Activated T-cell treated with anti-CD3 and anti-CD28 coated beads, Interleukin-2, amount 50 U/mL, for 72 hours (primary cell): ENCODE data around the gene SIK1. TPM values are rescaled to one million over a fixed set of nuclear protein-coding genes. Genes with fewer than 3 reads are reported as not detected.
"Not testable (repeated sequence)": the region's sequence is repeated elsewhere in the genome, so short reads cannot be mapped to it uniquely, and the experiment has no call there.

Experiments
- ATAC-seq, 2 donors: fragments of 150-1000 bp; cut with Tn5 transposase; replicated peaks in 1 of 2; 2 replicates each; pipeline ENCODE4 v1.10.0; 2021; ENCODE audit warnings: moderate library complexity in 2 of 2, mild to moderate bottlenecking in 1 of 2
- DNase-seq, 2 donors: peaks; one replicate each; pipeline ENCODE4 v3.0.0; 2021 to 2022; ENCODE audit warnings: mixed read lengths in 1 of 2
- H3K27ac Mint-ChIP-seq: one replicate; pipeline ENCODE4 v1.8.0; 2022; ENCODE audit warnings: mild to moderate bottlenecking, moderate library complexity, mixed read lengths
- H3K27me3 Mint-ChIP-seq: one replicate; pipeline ENCODE4 v1.8.0; 2022; ENCODE audit warnings: low read depth, mixed read lengths
- H3K36me3 Mint-ChIP-seq, 2 donors: one replicate each; pipeline ENCODE4 v1.8.0; 2022; ENCODE audit warnings: mixed read lengths in 2 of 2, mild to moderate bottlenecking in 1 of 2; ENCODE audit not compliant: insufficient read depth in 2 of 2
- H3K4me1 Mint-ChIP-seq: one replicate; pipeline ENCODE4 v1.8.0; 2022; ENCODE audit warnings: low read depth, mixed read lengths
- H3K4me3 Mint-ChIP-seq, 2 donors: one replicate each; pipeline ENCODE4 v1.8.0; 2022; ENCODE audit warnings: mild to moderate bottlenecking in 2 of 2, mixed read lengths in 2 of 2, moderate library complexity in 2 of 2
- H3K9me3 Mint-ChIP-seq, 2 donors: one replicate each; pipeline ENCODE4 v1.8.0; 2022; ENCODE audit warnings: mixed read lengths in 2 of 2
- total RNA-seq, 2 donors: library from RNA; stranded (reverse); gene quantifications; one replicate each; pipeline ENCODE4 v1.2.3, GENCODE V29; 2022

SIK1 gene
- total RNA-seq, 2 donors from 2014 or later = 5.1 to 6.7 TPM

DNA sequence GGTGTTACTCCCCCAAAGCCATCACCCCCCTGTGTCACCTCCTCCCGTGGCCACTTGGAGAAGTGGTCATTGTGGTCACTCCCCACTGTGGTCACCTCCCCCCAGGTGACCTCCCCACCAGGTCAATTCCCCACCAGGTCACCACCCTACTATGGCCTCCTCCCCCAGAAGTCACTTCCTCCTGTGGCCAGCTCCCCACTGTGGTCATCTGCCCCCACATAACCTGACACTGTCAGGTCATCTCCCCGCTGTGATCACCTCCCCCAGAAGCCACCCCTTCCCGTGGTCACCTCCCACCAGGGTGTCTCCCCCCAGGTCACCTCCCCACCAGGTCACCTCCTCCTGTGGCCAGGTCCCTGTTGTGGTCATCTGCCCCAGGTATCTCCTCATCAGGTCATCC is 28.9 kb downstream of the SIK1 start:
- H3K27me3 Mint-ChIP-seq, H3K9me3 Mint-ChIP-seq, H3K4me1 Mint-ChIP-seq, DNase-seq, H3K27ac Mint-ChIP-seq, H3K4me3 Mint-ChIP-seq, H3K36me3 Mint-ChIP-seq, ATAC-seq: not testable (repeated sequence)

DNA sequence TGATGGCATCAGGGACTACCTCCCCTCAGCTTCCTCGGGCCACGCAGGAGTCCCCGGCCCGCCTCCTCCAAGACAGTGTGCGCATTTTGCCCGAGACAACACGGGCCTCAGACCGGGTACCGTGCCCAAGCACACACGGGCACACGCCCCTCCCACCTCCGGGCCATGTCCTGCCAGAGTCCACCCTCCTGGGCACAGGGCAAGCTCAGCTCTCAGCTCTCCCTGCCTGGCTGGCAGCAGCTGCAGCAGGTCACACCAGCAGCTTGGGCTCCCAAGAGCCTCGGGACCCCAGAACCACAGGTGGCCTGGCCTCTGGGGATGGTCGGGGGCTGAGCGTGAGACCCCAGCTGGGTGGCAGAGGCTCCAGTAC is 29.5 kb downstream of the SIK1 start:
- not testable (repeated sequence) for H3K36me3 Mint-ChIP-seq, H3K4me1 Mint-ChIP-seq, H3K4me3 Mint-ChIP-seq

DNA sequence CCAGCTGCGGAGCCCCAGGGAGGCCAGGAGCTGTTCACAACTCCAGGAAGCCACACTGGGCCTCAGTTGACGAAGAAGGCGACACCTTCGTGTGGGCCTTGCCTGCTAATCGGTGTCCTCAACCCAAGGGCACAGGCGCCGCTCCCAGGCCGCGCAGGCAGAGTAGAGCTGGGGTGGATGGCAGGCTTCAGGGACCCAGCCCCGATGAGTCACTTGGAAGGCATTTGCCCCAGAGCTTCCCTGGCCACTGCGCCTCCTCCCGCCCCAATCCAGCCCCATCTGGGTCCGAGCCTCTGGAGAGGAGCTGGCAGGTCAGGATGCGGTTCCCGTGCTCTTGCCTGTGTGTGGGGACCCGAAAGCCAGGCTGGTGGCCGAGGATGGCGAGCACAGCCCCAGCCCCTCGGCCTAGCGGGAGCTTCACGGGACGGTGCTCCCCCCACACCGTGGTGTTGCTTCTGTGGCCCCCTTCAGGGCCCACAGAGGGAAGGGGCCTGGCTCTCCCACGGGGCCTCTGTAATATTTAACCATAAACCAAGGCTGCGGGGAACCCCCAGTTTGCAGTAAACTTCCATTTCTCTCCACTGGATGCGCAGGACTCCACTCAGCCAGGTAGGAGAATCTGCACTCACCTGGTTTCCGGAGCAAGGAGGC is 30.0 kb downstream of the SIK1 start:
- not testable (repeated sequence) for H3K9me3 Mint-ChIP-seq, DNase-seq, H3K4me1 Mint-ChIP-seq, H3K36me3 Mint-ChIP-seq, ATAC-seq, H3K27ac Mint-ChIP-seq, H3K27me3 Mint-ChIP-seq, H3K4me3 Mint-ChIP-seq

More for the DNA sequence above, 29.5 kb downstream of the SIK1 start:
- not testable (repeated sequence) for H3K27ac Mint-ChIP-seq, ATAC-seq, H3K27me3 Mint-ChIP-seq, H3K9me3 Mint-ChIP-seq, DNase-seq

DNA sequence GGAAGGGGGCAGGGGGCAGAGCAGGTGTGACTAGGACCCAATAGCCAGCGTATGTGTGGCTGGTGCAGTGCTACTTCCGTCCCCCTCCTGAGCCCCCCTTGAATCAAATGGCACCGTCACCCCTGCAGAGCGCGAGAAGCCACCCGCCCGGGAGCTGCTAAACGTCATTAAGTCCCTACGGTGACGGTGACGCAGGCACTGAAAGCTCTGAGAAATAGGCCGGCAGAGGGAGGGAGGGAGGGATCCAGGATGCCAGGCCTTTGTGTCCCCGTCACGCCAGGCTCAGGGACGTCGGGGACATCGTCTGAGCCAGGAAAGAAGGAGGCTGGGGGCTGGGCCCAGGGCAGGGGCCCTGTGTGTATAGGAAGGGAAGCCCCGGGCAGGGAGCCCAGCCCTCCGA is 43.6 kb downstream of the SIK1 start:
- not testable (repeated sequence) for H3K36me3 Mint-ChIP-seq, H3K4me1 Mint-ChIP-seq, H3K27ac Mint-ChIP-seq, H3K9me3 Mint-ChIP-seq, DNase-seq, H3K27me3 Mint-ChIP-seq, H3K4me3 Mint-ChIP-seq
- ATAC-seq = peak; percentile 39 to 64

DNA sequence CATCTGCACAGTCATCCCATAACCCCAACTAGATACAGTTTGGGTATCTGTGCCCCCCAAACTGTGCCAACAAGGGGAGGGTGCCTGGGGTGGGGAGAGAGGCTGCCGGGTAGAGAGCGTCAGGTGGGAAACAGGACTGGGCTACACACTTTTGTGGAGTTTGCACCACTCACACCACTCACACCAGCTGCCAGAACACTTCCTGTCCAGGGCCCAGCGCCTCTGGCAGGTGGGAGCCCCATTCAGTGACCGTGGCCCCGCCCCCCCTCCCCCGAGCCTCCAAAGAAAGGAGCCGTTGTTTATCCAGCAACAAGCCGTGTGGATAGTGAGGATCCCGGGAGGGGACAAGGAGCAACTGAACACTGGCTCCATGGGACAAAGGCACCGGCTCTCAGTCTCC is 44.0 kb downstream of the SIK1 start:
- not testable (repeated sequence) for H3K27me3 Mint-ChIP-seq, H3K27ac Mint-ChIP-seq, H3K9me3 Mint-ChIP-seq, H3K36me3 Mint-ChIP-seq, ATAC-seq, H3K4me3 Mint-ChIP-seq, H3K4me1 Mint-ChIP-seq, DNase-seq

DNA sequence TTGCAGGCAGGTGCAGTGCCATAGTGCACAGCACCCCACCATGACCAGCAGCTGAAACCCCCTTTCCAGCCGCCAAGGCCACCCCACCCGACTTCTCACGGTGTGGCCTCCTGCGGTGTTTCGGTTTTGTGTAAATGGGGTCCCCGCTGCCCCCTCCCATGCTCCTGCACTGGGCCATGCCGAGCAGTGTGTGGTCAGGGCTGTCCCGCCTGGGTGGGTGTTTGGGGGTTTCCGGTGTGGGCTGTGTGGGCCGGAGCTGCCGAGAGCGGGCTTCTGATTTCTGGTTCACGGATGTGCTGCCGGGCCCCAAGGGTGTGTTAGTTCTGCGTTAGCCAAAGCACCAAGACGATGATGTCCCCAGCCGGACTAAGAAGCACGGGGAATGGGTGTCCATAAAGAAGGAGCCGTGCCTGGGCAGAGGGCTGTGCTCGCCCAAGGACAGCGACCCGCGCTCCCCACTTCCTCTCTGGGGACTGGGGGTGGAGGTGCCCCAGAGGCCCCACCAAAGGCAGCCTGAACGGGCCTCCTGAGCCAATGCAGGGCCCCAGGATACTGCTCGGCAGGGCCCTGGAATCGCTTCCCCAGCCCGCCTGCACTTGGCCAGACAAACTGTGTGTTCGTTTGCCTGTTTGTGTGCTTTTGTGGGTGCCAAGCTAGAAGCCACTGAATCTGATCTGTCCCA is 45.9 kb downstream of the SIK1 start:
- H3K36me3 Mint-ChIP-seq, H3K27me3 Mint-ChIP-seq, H3K4me3 Mint-ChIP-seq, H3K27ac Mint-ChIP-seq, H3K9me3 Mint-ChIP-seq, DNase-seq, ATAC-seq, H3K4me1 Mint-ChIP-seq: not testable (repeated sequence)

DNA sequence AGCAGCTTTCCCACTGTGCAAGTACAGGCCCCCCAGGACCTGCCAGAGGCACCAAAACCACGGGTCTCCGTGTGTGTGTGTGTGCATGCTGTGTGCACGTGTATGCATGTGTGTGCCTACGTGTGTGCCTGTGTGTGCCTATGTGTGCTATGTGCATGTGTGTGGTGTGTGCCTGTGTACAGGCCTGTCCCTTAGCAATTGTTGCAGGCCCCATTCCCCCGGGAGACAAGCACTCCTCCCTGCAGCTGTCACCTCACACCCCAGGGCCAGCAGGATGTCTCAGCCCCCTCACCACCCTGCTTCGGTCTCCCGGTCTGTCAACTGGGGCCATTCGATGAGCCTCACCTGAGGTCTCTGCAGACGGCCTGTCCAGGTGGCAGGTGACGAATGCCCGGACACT is 46.6 kb downstream of the SIK1 start:
- not testable (repeated sequence) for H3K9me3 Mint-ChIP-seq, H3K4me1 Mint-ChIP-seq, H3K4me3 Mint-ChIP-seq, ATAC-seq, H3K27me3 Mint-ChIP-seq, H3K27ac Mint-ChIP-seq, H3K36me3 Mint-ChIP-seq, DNase-seq

DNA sequence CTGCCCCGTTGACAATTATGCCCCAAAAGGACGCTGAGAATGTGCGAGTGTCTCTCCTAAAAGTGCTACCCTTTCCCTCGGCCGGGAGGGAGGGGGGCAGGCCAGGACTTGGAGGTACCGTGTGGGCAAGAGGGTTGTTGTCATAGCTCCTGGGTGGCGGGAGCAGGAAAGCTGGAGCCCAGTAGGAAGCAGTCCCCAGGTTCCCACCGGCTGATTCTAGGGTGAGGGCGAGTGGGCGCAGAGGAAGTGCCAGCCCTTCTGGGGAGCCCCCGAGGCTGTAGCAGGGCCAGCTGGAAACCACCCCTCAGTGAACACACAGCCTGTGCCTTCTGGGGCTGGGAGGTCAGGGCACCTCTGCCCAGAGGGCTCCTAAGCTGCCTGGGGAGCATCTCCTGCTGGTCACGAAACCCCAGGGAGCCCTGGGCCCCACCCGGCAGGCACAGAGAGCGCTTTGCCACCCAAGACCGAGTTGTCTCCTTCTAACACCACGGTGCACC is 47.3 kb downstream of the SIK1 start:
- not testable (repeated sequence) for DNase-seq, H3K36me3 Mint-ChIP-seq, ATAC-seq, H3K9me3 Mint-ChIP-seq, H3K4me1 Mint-ChIP-seq, H3K27ac Mint-ChIP-seq, H3K27me3 Mint-ChIP-seq, H3K4me3 Mint-ChIP-seq

DNA sequence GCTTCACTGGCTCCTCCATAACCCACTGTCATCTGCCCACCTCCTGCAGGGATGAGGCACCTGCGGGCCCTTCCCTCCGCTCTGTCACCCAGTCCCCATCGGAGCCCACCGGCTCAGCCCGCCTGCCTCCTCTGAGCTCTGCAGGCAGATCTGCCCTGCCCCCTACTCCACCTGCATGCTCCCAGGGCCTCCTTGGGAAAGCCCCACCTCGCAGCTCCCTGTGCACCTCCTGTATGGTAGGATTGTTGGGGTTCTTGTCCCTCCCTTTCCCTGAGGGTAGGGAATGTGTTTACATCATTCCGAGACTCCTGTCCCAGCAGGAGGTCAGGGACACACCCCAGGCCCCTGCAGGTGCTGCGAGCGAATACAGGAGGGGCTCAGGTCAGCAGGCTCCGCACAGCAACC is 50.5 kb downstream of the SIK1 start:
- ATAC-seq (no peak), DNase-seq (no peak)
- no peak overlapping the region for H3K4me3 Mint-ChIP-seq
- no peaks in the 10 kb centered on the region for H3K9me3 Mint-ChIP-seq
- H3K27ac Mint-ChIP-seq = no peak overlapping the region
- H3K4me1 Mint-ChIP-seq = no peaks in the 10 kb centered on the region
- H3K36me3 Mint-ChIP-seq = no peaks in the 10 kb centered on the region
- no peaks in the 10 kb centered on the region for H3K27me3 Mint-ChIP-seq

DNA sequence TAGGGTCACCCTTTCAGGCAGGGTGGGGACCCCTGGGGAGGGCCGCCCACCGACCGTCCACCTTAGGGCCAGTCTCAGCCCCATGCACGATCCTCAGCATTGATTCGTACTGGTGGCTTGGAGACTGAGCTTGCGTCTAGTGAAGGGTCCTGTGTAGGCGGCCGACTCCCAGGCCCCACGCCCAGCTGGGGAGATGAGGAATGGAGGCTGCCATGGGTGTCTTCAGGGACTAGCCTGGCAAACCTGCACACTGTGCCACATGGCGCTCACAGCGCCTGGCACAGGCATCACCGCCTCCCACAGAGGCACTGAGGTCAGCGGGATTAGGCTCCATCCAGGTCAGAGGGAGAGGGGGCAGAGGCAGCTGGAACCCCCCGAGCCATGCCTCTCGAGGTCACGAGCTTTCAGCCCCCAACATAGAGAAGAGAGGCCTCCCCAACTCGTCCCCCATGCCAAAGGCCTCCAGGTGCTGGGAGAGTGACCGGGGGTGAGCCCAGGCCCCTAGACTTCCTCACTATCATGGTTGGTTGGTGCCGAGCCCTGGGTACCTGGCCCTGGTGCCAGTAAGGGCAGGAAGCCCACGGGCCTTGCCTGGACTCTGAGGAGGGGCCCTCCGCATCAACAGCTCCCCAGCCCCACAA is 51.0 kb downstream of the SIK1 start:
- DNase-seq (no peak), ATAC-seq (no peak)
- H3K4me3 Mint-ChIP-seq = no peak overlapping the region
- no peaks in the 10 kb centered on the region for H3K36me3 Mint-ChIP-seq
- H3K27ac Mint-ChIP-seq = no peak overlapping the region
- H3K4me1 Mint-ChIP-seq = no peaks in the 10 kb centered on the region
- no peaks in the 10 kb centered on the region for H3K27me3 Mint-ChIP-seq
- no peaks in the 10 kb centered on the region for H3K9me3 Mint-ChIP-seq

DNA sequence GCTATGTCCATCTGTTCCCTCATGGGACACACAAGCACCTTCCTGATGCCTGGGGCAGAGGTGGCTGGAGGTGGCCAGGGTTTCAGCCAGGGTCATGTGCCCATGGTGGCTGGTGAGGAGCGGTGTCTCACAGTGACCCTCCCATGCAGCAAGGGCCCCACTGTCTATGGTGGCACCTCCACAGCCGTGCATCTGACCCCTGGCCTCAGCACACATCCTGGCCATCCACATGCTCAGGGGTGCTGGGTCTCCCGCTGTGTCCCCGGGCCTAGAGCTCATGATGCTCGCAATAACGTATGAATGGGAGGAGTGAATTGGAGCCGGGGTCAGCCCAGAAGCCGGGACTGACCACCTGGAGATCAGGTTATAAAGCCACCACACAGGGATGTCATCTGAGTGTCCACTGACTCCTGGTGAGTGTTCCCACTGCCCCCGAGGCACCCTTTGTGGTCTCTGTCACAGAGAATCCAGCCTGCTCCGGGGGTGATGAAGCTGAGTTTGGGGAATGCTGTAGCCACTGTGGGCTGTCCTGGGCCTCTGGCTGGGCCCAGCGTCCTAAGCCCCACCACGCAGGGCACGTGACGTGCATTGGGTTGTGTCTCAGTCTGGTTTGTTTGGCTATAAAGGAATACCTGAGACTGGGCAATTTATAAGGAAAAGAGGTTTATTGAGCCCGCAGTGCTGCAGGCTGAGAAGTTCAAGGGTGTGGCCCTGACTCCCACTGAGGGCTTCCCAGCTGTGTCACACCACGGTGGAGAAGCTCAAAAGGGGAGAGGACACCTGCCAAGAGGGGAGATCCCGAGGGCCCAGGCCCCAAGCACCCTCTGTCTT is 51.7 kb downstream of the SIK1 start:
- no peaks in the 10 kb centered on the region for H3K36me3 Mint-ChIP-seq
- no peaks in the 10 kb centered on the region for H3K4me1 Mint-ChIP-seq
- no peaks in the 10 kb centered on the region for H3K9me3 Mint-ChIP-seq
- DNase-seq = no peak
- H3K27me3 Mint-ChIP-seq = no peaks in the 10 kb centered on the region
- H3K4me3 Mint-ChIP-seq = no peak overlapping the region
- no peak overlapping the region for H3K27ac Mint-ChIP-seq
- no peak for ATAC-seq

DNA sequence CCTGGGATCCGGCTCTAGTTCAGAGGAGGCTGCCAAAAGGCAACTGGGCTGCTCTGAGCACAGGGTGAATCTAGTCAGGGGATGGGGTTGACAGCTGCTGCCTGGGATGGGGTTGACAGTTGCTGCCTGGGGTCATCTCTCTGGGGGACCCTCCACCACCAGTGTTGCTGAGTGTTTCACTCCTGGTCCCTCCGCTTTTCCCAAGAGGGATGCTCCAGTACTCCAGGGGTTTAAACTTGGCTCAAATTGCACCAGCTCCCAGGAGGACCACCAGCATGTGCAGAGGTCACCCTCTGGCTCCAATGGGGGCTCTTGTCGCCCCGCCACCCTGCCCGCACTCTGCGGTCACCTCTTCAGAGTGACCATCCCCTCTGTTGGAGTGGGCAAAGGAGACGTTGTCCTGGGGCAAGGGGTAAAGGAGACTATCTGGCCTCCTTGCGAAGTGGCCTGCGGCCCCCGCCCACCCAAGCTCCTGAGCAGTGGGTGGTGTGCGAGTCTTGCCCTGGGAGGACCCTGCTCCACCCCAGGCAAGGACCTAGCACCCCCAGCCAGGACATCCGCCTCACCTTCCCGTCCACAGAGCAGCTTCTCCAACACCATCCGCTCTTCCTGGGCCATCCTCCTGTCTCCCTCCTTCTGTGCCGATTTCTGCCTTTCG is 52.6 kb downstream of the SIK1 start:
- ATAC-seq = no peak
- Mint-ChIP-seq H3K9me3 (no peaks in the 10 kb centered on the region), H3K4me1 (no peaks in the 10 kb centered on the region), H3K36me3 (no peaks in the 10 kb centered on the region), H3K27me3 (no peaks in the 10 kb centered on the region), H3K4me3 (no peak overlapping the region), H3K27ac (no peak overlapping the region)
- DNase-seq = no peak
